B cell (primary cell): ENCODE measurements around the gene LCT. TPM values are rescaled to one million over a fixed set of nuclear protein-coding genes. Genes with fewer than 3 reads are reported as not detected.

ENCODE experiments used
- ATAC-seq: fragments of 200-7000 bp; cut with Tn5 transposase; one replicate; pipeline ENCODE4 v1.10.0; 2021; ENCODE audit warnings: low read depth, mild to moderate bottlenecking, moderate number of reproducible peaks, moderate library complexity
- CTCF ChIA-PET: fragments of 350-600 bp; sonication (Branson Sonifier 250); formaldehyde crosslinking; loops from one replicate; lab custom pipeline; 2021; ENCODE audit warnings: antibody characterized with exemption, inconsistent platforms; lab: Charles Lee
- POLR2A ChIA-PET: fragments of 350-600 bp; sonication (Branson Sonifier 250); formaldehyde crosslinking; loops from one replicate; lab custom pipeline; 2021; ENCODE audit warnings: antibody characterized with exemption; lab: Charles Lee
- DNase-seq: peaks from one replicate; pipeline ENCODE4 v3.0.0; 2013
- H2AFZ ChIP-seq: 2 replicates; pipeline ENCODE4 v1.6.1; 2012; ENCODE audit warnings: mild to moderate bottlenecking, low read depth, low read length; ENCODE audit not compliant: insufficient read depth, poor library complexity, severe bottlenecking
- H3K27ac ChIP-seq, 2 donors: 1 replicate in 1 of 2; 2 replicates in 1 of 2; pipeline ENCODE4 v1.5.1; 2012 to 2013; ENCODE audit warnings: low read length in 2 of 2, mild to moderate bottlenecking in 2 of 2, moderate library complexity in 1 of 2
- H3K27me3 ChIP-seq, 4 experiments: fragments of 200-600 bp in 1 of 4; sonication (generic) in 1 of 4; replicated peaks in 1 of 4; 1 replicate in 2 of 4; 2 replicates in 2 of 4; pipeline versions ENCODE4 v1.6.1 to v1.7.0; 2013 to 2016; ENCODE audit warnings: low read length in 3 of 4, mild to moderate bottlenecking in 2 of 4, mixed read lengths in 1 of 4, moderate library complexity in 1 of 4; ENCODE audit not compliant: insufficient read depth in 4 of 4, control insufficient read depth in 3 of 4; ENCODE audit errors: control extremely low read depth in 1 of 4
- H3K36me3 ChIP-seq, 2 experiments: replicated peaks in 1 of 2; 1 replicate in 1 of 2; 2 replicates in 1 of 2; pipeline versions ENCODE4 v1.6.1 to v1.7.1; 2013; ENCODE audit warnings: low read length in 1 of 2; ENCODE audit not compliant: insufficient read depth in 2 of 2, control insufficient read depth in 1 of 2; ENCODE audit errors: control extremely low read depth in 1 of 2, extremely low read depth in 1 of 2
- H3K4me1 ChIP-seq, 2 donors: fragments of 200-600 bp in 1 of 2; sonication (generic) in 1 of 2; 1 replicate in 1 of 2; 2 replicates in 1 of 2; pipeline versions ENCODE4 v1.5.1 to v1.6.1; 2013 to 2017; ENCODE audit warnings: low read length in 2 of 2; ENCODE audit not compliant: control insufficient read depth in 2 of 2, insufficient read depth in 2 of 2
- H3K4me2 ChIP-seq: replicated peaks from 2 replicates; pipeline ENCODE3; 2012; ENCODE audit warnings: mild to moderate bottlenecking, low read depth, low read length; ENCODE audit not compliant: poor library complexity, severe bottlenecking
- H3K4me3 ChIP-seq, 5 experiments: fragments of 200-600 bp in 1 of 5; sonication (generic) in 1 of 5; 1 replicate in 3 of 5; 2 replicates in 2 of 5; pipeline versions ENCODE4 v1.5.1 to v1.7.0; 2011 to 2016; ENCODE audit warnings: low read length in 4 of 5, mild to moderate bottlenecking in 4 of 5, low read depth in 2 of 5, control low read depth in 1 of 5, moderate library complexity in 1 of 5; ENCODE audit not compliant: insufficient read depth in 1 of 5; ENCODE audit errors: control extremely low read depth in 1 of 5, extremely low read depth in 1 of 5
- H3K79me2 ChIP-seq: fragments of 200-600 bp; sonication (generic); one replicate; pipeline ENCODE4 v1.6.0; 2016; ENCODE audit warnings: low read length; ENCODE audit not compliant: control insufficient read depth, insufficient read depth
- H3K9ac ChIP-seq: fragments of 200-600 bp; sonication (generic); 2 replicates; pipeline ENCODE4 v1.6.1; 2017; ENCODE audit warnings: mild to moderate bottlenecking, low read length, moderate library complexity
- H3K9me3 ChIP-seq, 3 donors: one replicate each; pipeline versions ENCODE4 v1.6.1 to v1.7.1; 2013; ENCODE audit warnings: low read length in 2 of 3; ENCODE audit not compliant: control insufficient read depth in 2 of 3, insufficient read depth in 1 of 3; ENCODE audit errors: control extremely low read depth in 1 of 3
- H4K20me1 ChIP-seq: 2 replicates; pipeline ENCODE4 v1.6.0; 2012; ENCODE audit warnings: mild to moderate bottlenecking, low read length; ENCODE audit not compliant: insufficient read depth, control insufficient read depth, poor library complexity, severe bottlenecking
- H3K27ac Mint-ChIP-seq: one replicate; pipeline ENCODE4 v1.8.0; 2021; ENCODE audit warnings: mixed read lengths
- H3K27me3 Mint-ChIP-seq: one replicate; pipeline ENCODE4 v1.8.0; 2021; ENCODE audit warnings: mixed read lengths
- H3K4me1 Mint-ChIP-seq: one replicate; pipeline ENCODE4 v1.8.0; 2021; ENCODE audit warnings: mixed read lengths
- H3K4me3 Mint-ChIP-seq: one replicate; pipeline ENCODE4 v1.8.0; 2021; ENCODE audit warnings: mixed read lengths
- H3K9me3 Mint-ChIP-seq: one replicate; pipeline ENCODE4 v1.8.0; 2022; ENCODE audit warnings: mixed read lengths; ENCODE audit not compliant: insufficient read depth
- EZH2 ChIP-seq: IDR thresholded peaks from 2 replicates; pipeline ENCODE4 v1.6.1; 2012; ENCODE audit warnings: borderline replicate concordance, low read depth, mild to moderate bottlenecking, moderate library complexity, low read length; ENCODE audit not compliant: insufficient read depth, poor library complexity, severe bottlenecking
- WGBS: methylation state at CpG from one replicate; pipeline ENCODE4 v1.1.5; 2013; ENCODE audit warnings: missing lambda C conversion rate; ENCODE audit not compliant: insufficient coverage; 5-methylcytosine and 5-hydroxymethylcytosine counted together
- intact Hi-C: fragments of 100-400 bp; cut with micrococcal nuclease; formaldehyde crosslinking; loops from one replicate; pipeline ENCODE4 v1.10.0; 2022
- polyA plus RNA-seq: library from polyadenylated mRNA; depleted of rRNA; stranded (reverse); fragments of >200 nt; gene quantifications from 2 replicates; pipeline ENCODE4 v1.2.3, GENCODE V29; 2012
- total RNA-seq, 2 donors: library from RNA; stranded (reverse); fragments of 120-200 nt in 1 of 2; gene quantifications; 1 replicate in 1 of 2; 2 replicates in 1 of 2; pipeline versions ENCODE4 v1.2.3 to v1.2.4, GENCODE V29; 2013 to 2022
- TF ChIP-seq, protein P1 (sequence below): fragments of 200-600 bp; IDR thresholded peaks from one replicate; pipeline ENCODE4 v1.8.0; 2022; ENCODE audit warnings: antibody characterized with exemption, mild to moderate bottlenecking

The LCT gene
- total and polyA plus RNA-seq, 2 donors (not counting 1 experiment from before 2014, with no cell fraction given): 0.03 to 0.07 TPM

DNA sequence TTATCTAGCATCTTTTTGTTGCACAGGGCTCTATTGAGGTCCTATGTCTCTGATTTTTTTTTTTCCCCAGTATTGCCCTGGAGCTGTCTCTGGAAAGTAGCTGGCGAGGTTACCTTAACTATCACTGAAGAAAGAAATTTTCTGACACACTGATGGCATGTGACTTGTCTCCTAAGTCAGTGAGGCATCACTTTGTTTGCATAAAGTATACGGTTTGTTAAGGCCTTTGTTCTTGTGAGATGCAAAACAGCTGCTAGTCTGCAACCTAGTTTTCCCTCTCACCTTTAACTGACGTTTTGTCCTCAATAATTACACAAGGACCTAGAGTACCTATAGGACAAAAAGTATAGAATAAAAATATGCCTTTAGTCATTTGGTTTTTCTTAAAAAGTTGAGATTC, 53.5 kb downstream of the LCT start:
- no peak overlapping the region for H3K4me3 ChIP-seq
- CTCF ChIA-PET: no interaction called here
- Mint-ChIP-seq H3K27me3 (no peaks in the 10 kb centered on the region), H3K4me3 (no peak overlapping the region), H3K9me3 (no peaks in the 10 kb centered on the region), H3K27ac (no peak overlapping the region), H3K4me1 (peaks cover 11% of the 10 kb centered on the region)
- H2AFZ ChIP-seq: no peak overlapping the region
- intact Hi-C loops: no loop called here
- no peak overlapping the region for H3K9ac ChIP-seq
- H3K4me2 ChIP-seq: no peak overlapping the region
- POLR2A ChIA-PET: interaction anchor here (0.6 kb wide), 1 partner anchor 13 kb away, joined by 4 read pairs; no protein-coding TSS in a partner anchor
- DNase-seq (no peak), ATAC-seq (no peak)
- H3K4me1 ChIP-seq: no peaks in the 10 kb centered on the region
- no peaks in the 10 kb centered on the region for H4K20me1 ChIP-seq
- peaks cover 13 to 71% of the 10 kb centered on the region in 2 experiments for H3K36me3 ChIP-seq
- WGBS: no CpG with 5 or more reads among the region's 3 CpGs
- no peaks in the 10 kb centered on the region for H3K79me2 ChIP-seq
- no peak overlapping the region for H3K27ac ChIP-seq
- H3K9me3 ChIP-seq: peaks cover 0 to 3% (median 0%) of the 10 kb centered on the region in 3 donors
- TF ChIP-seq EZH2: no peak
- TF ChIP-seq, protein P1, sequence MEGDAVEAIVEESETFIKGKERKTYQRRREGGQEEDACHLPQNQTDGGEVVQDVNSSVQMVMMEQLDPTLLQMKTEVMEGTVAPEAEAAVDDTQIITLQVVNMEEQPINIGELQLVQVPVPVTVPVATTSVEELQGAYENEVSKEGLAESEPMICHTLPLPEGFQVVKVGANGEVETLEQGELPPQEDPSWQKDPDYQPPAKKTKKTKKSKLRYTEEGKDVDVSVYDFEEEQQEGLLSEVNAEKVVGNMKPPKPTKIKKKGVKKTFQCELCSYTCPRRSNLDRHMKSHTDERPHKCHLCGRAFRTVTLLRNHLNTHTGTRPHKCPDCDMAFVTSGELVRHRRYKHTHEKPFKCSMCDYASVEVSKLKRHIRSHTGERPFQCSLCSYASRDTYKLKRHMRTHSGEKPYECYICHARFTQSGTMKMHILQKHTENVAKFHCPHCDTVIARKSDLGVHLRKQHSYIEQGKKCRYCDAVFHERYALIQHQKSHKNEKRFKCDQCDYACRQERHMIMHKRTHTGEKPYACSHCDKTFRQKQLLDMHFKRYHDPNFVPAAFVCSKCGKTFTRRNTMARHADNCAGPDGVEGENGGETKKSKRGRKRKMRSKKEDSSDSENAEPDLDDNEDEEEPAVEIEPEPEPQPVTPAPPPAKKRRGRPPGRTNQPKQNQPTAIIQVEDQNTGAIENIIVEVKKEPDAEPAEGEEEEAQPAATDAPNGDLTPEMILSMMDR: no peak
- no peaks in the 10 kb centered on the region for H3K27me3 ChIP-seq

DNA sequence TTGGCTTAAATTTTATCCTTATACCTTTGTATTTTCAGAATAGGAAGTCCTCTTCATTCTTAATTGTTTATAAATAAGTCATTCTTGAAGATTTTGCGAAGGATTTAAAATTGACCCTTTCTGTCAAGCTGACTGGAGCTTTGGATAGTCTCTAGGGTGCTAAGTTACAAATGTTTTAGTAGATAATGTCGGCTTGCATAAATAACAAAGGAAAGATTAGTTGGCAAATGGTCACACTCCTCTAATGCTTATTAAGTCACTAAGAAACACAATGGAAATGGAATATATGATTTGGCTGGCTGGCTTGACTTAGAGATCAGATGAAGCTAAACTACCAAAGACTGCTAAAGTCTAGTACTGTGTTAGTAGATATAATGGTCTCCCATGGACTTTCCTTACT, 54.8 kb downstream of the LCT start:
- Histone ChIP-seq H3K36me3 (peaks cover 13 to 73% of the 10 kb centered on the region in 2 experiments), H3K9ac (no peak overlapping the region), H3K27me3 (no peaks in the 10 kb centered on the region), H3K27ac (no peak overlapping the region), H3K9me3 (peaks cover 0 to 3% (median 0%) of the 10 kb centered on the region in 3 donors), H3K4me3 (no peak overlapping the region), H3K79me2 (no peaks in the 10 kb centered on the region), H3K4me1 (no peaks in the 10 kb centered on the region), H2AFZ (no peak overlapping the region), H4K20me1 (no peaks in the 10 kb centered on the region), H3K4me2 (no peak overlapping the region)
- H3K9me3 Mint-ChIP-seq: no peaks in the 10 kb centered on the region
- DNase-seq (no peak), ATAC-seq (no peak)
- H3K27ac Mint-ChIP-seq: no peak overlapping the region
- H3K4me3 Mint-ChIP-seq: no peak overlapping the region
- POLR2A ChIA-PET: no interaction called here
- H3K27me3 Mint-ChIP-seq: no peaks in the 10 kb centered on the region
- CTCF ChIA-PET: no interaction called here
- TF ChIP-seq, protein P1: no peak
- no peak for TF ChIP-seq EZH2
- intact Hi-C loops: no loop called here
- WGBS: no CpG with 5 or more reads among the region's 2 CpGs
- peaks cover 11% of the 10 kb centered on the region for H3K4me1 Mint-ChIP-seq
